H1 (cell line): ENCODE measurements around the gene ANGPTL4. TPM values are rescaled to one million over a fixed set of nuclear protein-coding genes. Genes with fewer than 3 reads are reported as not detected.
"Not testable (repeated sequence)": the region's sequence is repeated elsewhere in the genome, so short reads cannot be mapped to it uniquely, and the experiment has no call there.

Experiments
- CTCF ChIA-PET: fragments of 300-600 bp; sonication (Branson Sonifier 250); formaldehyde crosslinking; loops from one replicate; lab custom pipeline; 2021; ENCODE audit not compliant: partially characterized antibody; lab: Charles Lee
- POLR2A ChIA-PET: fragments of 300-600 bp; sonication (Branson Sonifier 250); formaldehyde crosslinking; loops from one replicate; lab custom pipeline; 2021; ENCODE audit warnings: inconsistent platforms; ENCODE audit not compliant: partially characterized antibody; lab: Charles Lee
- DNase-seq, 2 experiments: peaks; one replicate each; pipeline versions ENCODE4 v3.0.0 to v3.0.0-alpha.2; 2010 to 2022; ENCODE audit warnings: low spot score in 2 of 2, low read depth in 1 of 2, mixed read lengths in 1 of 2
- FAIRE-seq: peaks from 2 replicates; lab custom pipeline; 2011; peaks lifted over from hg19 to GRCh38; lab: Jason Lieb, UNC
- H2AFZ ChIP-seq: 2 replicates; pipeline ENCODE4 v1.8.1; 2012; ENCODE audit warnings: low read length, inconsistent platforms
- H2AK5ac ChIP-seq: 2 replicates; pipeline ENCODE4 v1.6.1; 2013; ENCODE audit warnings: low read depth, low read length
- H2BK120ac ChIP-seq: replicated peaks from 2 replicates; pipeline ENCODE3; 2013; ENCODE audit warnings: low read depth, low read length, inconsistent platforms
- H2BK12ac ChIP-seq: 2 replicates; pipeline ENCODE4 v1.6.1; 2013; ENCODE audit warnings: low read depth, low read length
- H2BK15ac ChIP-seq: 2 replicates; pipeline ENCODE4 v1.6.1; 2013; ENCODE audit warnings: low read length
- H2BK20ac ChIP-seq: 2 replicates; pipeline ENCODE4 v1.6.1; 2013; ENCODE audit warnings: low read length
- H2BK5ac ChIP-seq: 2 replicates; pipeline ENCODE4 v1.6.1; 2013; ENCODE audit warnings: low read depth, low read length
- H3K14ac ChIP-seq: 2 replicates; pipeline ENCODE4 v1.6.1; 2013; ENCODE audit warnings: inconsistent platforms; ENCODE audit not compliant: insufficient read length
- H3K18ac ChIP-seq: 2 replicates; pipeline ENCODE4 v1.6.1; 2013; ENCODE audit warnings: low read length; ENCODE audit errors: extremely low read depth
- H3K23ac ChIP-seq: 2 replicates; pipeline ENCODE4 v1.6.1; 2013; ENCODE audit warnings: inconsistent platforms; ENCODE audit not compliant: insufficient read length
- H3K23me2 ChIP-seq: 2 replicates; pipeline ENCODE4 v1.6.1; 2013; ENCODE audit warnings: low read depth, low read length
- H3K27ac ChIP-seq: 2 replicates; pipeline ENCODE4 v1.6.1; 2011; ENCODE audit warnings: low read depth, low read length, inconsistent platforms
- H3K27me3 ChIP-seq, 4 experiments: replicated peaks in 1 of 4; 1 replicate in 1 of 4; 2 replicates in 3 of 4; pipeline versions ENCODE4 v1.6.1 to v1.8.1; 2011 to 2013; ENCODE audit warnings: low read length in 3 of 4, mild to moderate bottlenecking in 3 of 4, inconsistent platforms in 2 of 4, mixed read lengths in 2 of 4, moderate library complexity in 1 of 4; ENCODE audit not compliant: control insufficient read depth in 3 of 4, insufficient read depth in 3 of 4; ENCODE audit errors: extremely low read depth in 1 of 4
- H3K36me3 ChIP-seq, 4 experiments: 2 replicates each; pipeline versions ENCODE4 v1.6.1 to v1.8.1; 2011 to 2013; ENCODE audit warnings: mild to moderate bottlenecking in 4 of 4, low read length in 3 of 4, moderate library complexity in 2 of 4, control low read depth in 1 of 4, inconsistent platforms in 1 of 4; ENCODE audit not compliant: insufficient read depth in 4 of 4, control insufficient read depth in 2 of 4
- H3K4ac ChIP-seq: replicated peaks from 2 replicates; pipeline ENCODE3; 2013; ENCODE audit warnings: low read length, low read depth, mixed read lengths, inconsistent platforms; ENCODE audit not compliant: insufficient read length
- H3K4me1 ChIP-seq, 4 experiments: replicated peaks in 1 of 4; 1 replicate in 1 of 4; 2 replicates in 3 of 4; pipeline versions ENCODE4 v1.6.1 to v1.8.1; 2011 to 2013; ENCODE audit warnings: low read length in 3 of 4, inconsistent platforms in 2 of 4, mixed read lengths in 1 of 4; ENCODE audit not compliant: insufficient read depth in 4 of 4, control insufficient read depth in 3 of 4
- H3K4me2 ChIP-seq, 2 experiments: 2 replicates each; pipeline versions ENCODE4 v1.6.1 to v1.8.1; 2011 to 2013; ENCODE audit warnings: low read depth in 2 of 2, low read length in 2 of 2, control low read depth in 1 of 2, inconsistent platforms in 1 of 2, mild to moderate bottlenecking in 1 of 2; ENCODE audit not compliant: insufficient read depth in 1 of 2
- H3K4me3 ChIP-seq, 4 experiments: fragments of 200-600, 300-600 bp in 1 of 4; sonication (generic), shearing (Covaris generic), sonication (Bioruptor Twin) in 1 of 4; 2 replicates each; pipeline versions ENCODE4 v1.5.1 to v1.8.1; 2011 to 2016; ENCODE audit warnings: low read length in 4 of 4, low read depth in 3 of 4, control low read depth in 2 of 4, inconsistent platforms in 2 of 4, mild to moderate bottlenecking in 2 of 4, mixed read lengths in 1 of 4, moderate library complexity in 1 of 4; ENCODE audit not compliant: insufficient read depth in 2 of 4; ENCODE audit errors: extremely low read depth in 1 of 4
- H3K56ac ChIP-seq: replicated peaks from 2 replicates; pipeline ENCODE3; 2013; ENCODE audit warnings: low read depth, mild to moderate bottlenecking, mixed read lengths, low read length, inconsistent platforms; ENCODE audit not compliant: insufficient read length
- H3K79me1 ChIP-seq: 2 replicates; pipeline ENCODE4 v1.6.1; 2013; ENCODE audit warnings: low read depth, low read length, control low read depth
- H3K79me2 ChIP-seq, 2 experiments: 2 replicates each; pipeline versions ENCODE4 v1.6.1 to v1.8.1; 2012 to 2013; ENCODE audit warnings: low read length in 2 of 2, mild to moderate bottlenecking in 2 of 2, inconsistent platforms in 1 of 2; ENCODE audit not compliant: insufficient read depth in 2 of 2, control insufficient read depth in 1 of 2
- H3K9ac ChIP-seq, 4 experiments: replicated peaks in 1 of 4; 1 replicate in 1 of 4; 2 replicates in 3 of 4; pipeline versions ENCODE4 v1.6.1 to v1.8.1; 2011 to 2013; ENCODE audit warnings: low read depth in 3 of 4, low read length in 3 of 4, control low read depth in 2 of 4, mild to moderate bottlenecking in 2 of 4, moderate library complexity in 2 of 4, inconsistent platforms in 1 of 4; ENCODE audit errors: extremely low read depth in 1 of 4
- H3K9me3 ChIP-seq, 2 experiments: 2 replicates each; pipeline versions ENCODE4 v1.6.1 to v1.8.1; 2012 to 2013; ENCODE audit warnings: mild to moderate bottlenecking in 2 of 2, moderate library complexity in 2 of 2, control low read depth in 1 of 2, inconsistent platforms in 1 of 2, low read depth in 1 of 2, low read length in 1 of 2, mixed read lengths in 1 of 2; ENCODE audit not compliant: insufficient read depth in 2 of 2
- H4K20me1 ChIP-seq, 2 experiments: replicated peaks in 1 of 2; 2 replicates each; pipeline versions ENCODE3 to v1.8.1; 2011 to 2013; ENCODE audit warnings: inconsistent platforms in 2 of 2, low read length in 2 of 2, mild to moderate bottlenecking in 1 of 2; ENCODE audit not compliant: insufficient read depth in 2 of 2, control insufficient read depth in 1 of 2
- H4K5ac ChIP-seq: 2 replicates; pipeline ENCODE4 v1.6.1; 2013; ENCODE audit warnings: low read length, low read depth, mixed read lengths, inconsistent platforms; ENCODE audit not compliant: insufficient read length
- H4K8ac ChIP-seq: 2 replicates; pipeline ENCODE4 v1.8.0; 2013; ENCODE audit warnings: mild to moderate bottlenecking, moderate library complexity, low read length, inconsistent platforms; ENCODE audit not compliant: insufficient read depth; ENCODE audit errors: extremely low read depth
- H4K91ac ChIP-seq: replicated peaks from 2 replicates; pipeline ENCODE3; 2013; ENCODE audit warnings: low read length, mixed read lengths, inconsistent platforms; ENCODE audit not compliant: insufficient read length
- RAD21 ChIP-seq, 2 experiments: IDR thresholded peaks in 1 of 2; conservative IDR thresholded peaks in 1 of 2; 2 replicates each; pipeline ENCODE4 v1.6.1; 2011; ENCODE audit warnings: low read depth in 2 of 2, low read length in 2 of 2, improper control_type of control experiment in 1 of 2, inconsistent platforms in 1 of 2, mild to moderate bottlenecking in 1 of 2, moderate library complexity in 1 of 2
- WGBS, 2 experiments: shearing (Covaris generic) in 1 of 2; methylation state at CpG; one replicate each; pipeline versions ENCODE4 v1.1.6 to v1.1.7; 2013 to 2015; ENCODE audit warnings: low lambda C conversion rate in 2 of 2, mixed read lengths in 2 of 2, inconsistent platforms in 1 of 2, low coverage in 1 of 2, missing lambda C conversion rate in 1 of 2; ENCODE audit not compliant: insufficient replicate concordance in 2 of 2, insufficient coverage in 1 of 2, insufficient read length in 1 of 2; ENCODE audit errors: extremely low coverage in 1 of 2, missing lambda C conversion rate in 1 of 2; 5-methylcytosine and 5-hydroxymethylcytosine counted together
- polyA plus RNA-seq, 7 experiments: library from polyadenylated mRNA; depleted of rRNA in 3 of 7; stranded (reverse) in 5 of 7; unstranded in 2 of 7; fragments of >200 nt in 5 of 7; fragments of 200-250 nt in 2 of 7; gene quantifications; 1 replicate in 5 of 7; 2 replicates in 1 of 7; 4 replicates in 1 of 7; pipeline versions ENCODE4 v1.2.1 to v1.2.3, GENCODE V29; 2011 to 2013; ENCODE audit warnings: missing spikeins in 2 of 7, mixed read lengths in 2 of 7
- total RNA-seq: library from RNA; stranded (reverse); fragmentation: NEBNext Ultra II Directional; extraction: Animal tissue kit (Norgen Biotek cat#: 25700); gene quantifications from 2 replicates; pipeline ENCODE4 v1.2.1, GENCODE V29; 2021

ANGPTL4 gene
- total and polyA plus RNA-seq, 2 of the 8 experiments (the other 6 are each of a cell fraction or from before 2014, with no cell fraction given) = 2.3 to 6.5 TPM

- not testable (repeated sequence) for H2BK15ac ChIP-seq, H3K4me2 ChIP-seq, FAIRE-seq, H2BK5ac ChIP-seq, DNase-seq, H3K79me1 ChIP-seq, H3K18ac ChIP-seq, H3K9me3 ChIP-seq, H2BK20ac ChIP-seq, H2AFZ ChIP-seq, H4K91ac ChIP-seq, H2BK12ac ChIP-seq, H3K4ac ChIP-seq, H4K5ac ChIP-seq, H3K23ac ChIP-seq, H3K9ac ChIP-seq, H3K56ac ChIP-seq, H3K27ac ChIP-seq, H2AK5ac ChIP-seq, H3K27me3 ChIP-seq, H3K4me3 ChIP-seq, H3K14ac ChIP-seq, H4K8ac ChIP-seq, H2BK120ac ChIP-seq
- POLR2A ChIA-PET = interaction anchor here (25.3 to 27.1 kb wide), 2 partner anchors 5 to 10 kb away, joined by 583 read pairs; partner anchors contain the start of genes CD320, NDUFA7 and RPS28
- 87% methylated on average over 9 of the region's 9 CpGs; no CpG with 5 or more reads in 1 of the 2 experiments for WGBS, 2 experiments
- H3K4me1 ChIP-seq = peaks cover 0 to 17% (median 9%) of the 10 kb centered on the region in 4 experiments; a peak in 6 of 7 replicates
- H3K36me3 ChIP-seq = peaks cover 15 to 35% (median 25%) of the 10 kb centered on the region in 4 experiments
- peak in 1 of 2 experiments; percentile 20; a peak in 1 of 4 replicates for TF ChIP-seq RAD21 (IDR thresholded peaks at IDR 0.05 in 1 of 2, conservative IDR thresholded peaks at IDR 0.05 in 1 of 2; ENCODE audit: low read depth in 2 of 2, low read length in 2 of 2)
- CTCF ChIA-PET = interaction anchor here (0.6 to 1.9 kb wide), 12 partner anchors 8 to 376 kb away, joined by 3 to 8 read pairs (median 4); partner anchors contain the start of gene TIMM44
- peaks cover 0 to 33% of the 10 kb centered on the region in 2 experiments; a peak in 2 of 4 replicates for H3K79me2 ChIP-seq
- peaks cover 5 to 12% of the 10 kb centered on the region in 2 experiments for H4K20me1 ChIP-seq
- peaks cover 15% of the 10 kb centered on the region for H3K23me2 ChIP-seq
These were observed 45.1 kb upstream of the ANGPTL4 start for GRCh38 chr19:8318835-8319234.
